OCI-LY3 (cell line): Measurements from ENCODE around the gene SLC38A5.

ENCODE experiments used
- H2AFZ ChIP-seq: fragments of 200-600, 300-600 bp; shearing (Covaris generic); 2 replicates; pipeline ENCODE4 v1.6.0; 2014; ENCODE audit warnings: antibody characterized with exemption, low read depth, low read length
- H3K27ac ChIP-seq: fragments of 200-600, 300-600 bp; sonication (generic); 2 replicates; pipeline ENCODE4 v1.5.1; 2014; ENCODE audit warnings: mild to moderate bottlenecking, low read length, moderate library complexity, mixed read lengths
- H3K27me3 ChIP-seq: fragments of 200-600, 300-600 bp; sonication (generic); 2 replicates; pipeline ENCODE4 v1.6.1; 2014; ENCODE audit warnings: low read depth, low read length, mixed read lengths
- H3K36me3 ChIP-seq: fragments of 200-600, 300-600 bp; sonication (generic); replicated peaks from 2 replicates; pipeline ENCODE3; 2014; ENCODE audit warnings: low read depth, low read length, mixed read lengths
- H3K4me1 ChIP-seq: fragments of 300-600, 200-600 bp; sonication (generic); 2 replicates; pipeline ENCODE4 v1.6.1; 2014; ENCODE audit warnings: low read length, mixed read lengths
- H3K4me2 ChIP-seq: fragments of 200-600, 300-600 bp; sonication (generic); 2 replicates; pipeline ENCODE4 v1.6.1; 2014; ENCODE audit warnings: low read length, mixed read lengths
- H3K4me3 ChIP-seq: fragments of 300-600, 200-600 bp; sonication (generic); 2 replicates; pipeline ENCODE4 v1.5.1; 2014; ENCODE audit warnings: antibody characterized with exemption, mild to moderate bottlenecking, low read length, moderate library complexity
- H3K79me2 ChIP-seq: fragments of 300-600, 200-600 bp; shearing (Covaris generic); 2 replicates; pipeline ENCODE4 v1.6.1; 2014; ENCODE audit warnings: mild to moderate bottlenecking, low read length, mixed read lengths
- H3K9ac ChIP-seq: fragments of 300-600, 200-600 bp; shearing (Covaris generic); 2 replicates; pipeline ENCODE4 v1.6.0; 2014; ENCODE audit warnings: mild to moderate bottlenecking, low read length, moderate library complexity
- H3K9me3 ChIP-seq: fragments of 200-600, 300-600 bp; shearing (Covaris generic); 2 replicates; pipeline ENCODE4 v1.6.1; 2014; ENCODE audit warnings: low read length, mixed read lengths; ENCODE audit not compliant: insufficient read depth
- H4K20me1 ChIP-seq: fragments of 200-600, 300-600 bp; sonication (generic); 2 replicates; pipeline ENCODE4 v1.6.1; 2016; ENCODE audit warnings: low read length, mixed read lengths; ENCODE audit not compliant: insufficient read depth
- EZH2phosphoT487 ChIP-seq: fragments of 200-600 bp; shearing (Covaris generic); IDR thresholded peaks from 2 replicates; pipeline ENCODE4 v1.6.1; 2018; ENCODE audit warnings: antibody characterized with exemption, mixed run types, low read depth
- TF ChIP-seq, protein P1 (sequence below): fragments of 200-600, 300-600 bp; sonication (generic); IDR thresholded peaks from 2 replicates; pipeline ENCODE4 v1.5.1; 2014; ENCODE audit warnings: antibody characterized with exemption, low read length, low read depth

SLC38A5 gene

GRCh38 chrX:48488034-48488433, 18.0 kb upstream of the SLC38A5 start:
- Histone ChIP-seq H3K36me3 (peaks cover 11% of the 10 kb centered on the region), H4K20me1 (no peaks in the 10 kb centered on the region), H3K4me3 (no peak overlapping the region), H3K9me3 (no peaks in the 10 kb centered on the region), H3K27ac (no peak overlapping the region), H3K27me3 (no peaks in the 10 kb centered on the region), H3K9ac (no peak overlapping the region), H3K4me2 (no peak overlapping the region), H2AFZ (no peak overlapping the region), H3K79me2 (no peaks in the 10 kb centered on the region), H3K4me1 (no peaks in the 10 kb centered on the region)
- TF ChIP-seq, protein P1, sequence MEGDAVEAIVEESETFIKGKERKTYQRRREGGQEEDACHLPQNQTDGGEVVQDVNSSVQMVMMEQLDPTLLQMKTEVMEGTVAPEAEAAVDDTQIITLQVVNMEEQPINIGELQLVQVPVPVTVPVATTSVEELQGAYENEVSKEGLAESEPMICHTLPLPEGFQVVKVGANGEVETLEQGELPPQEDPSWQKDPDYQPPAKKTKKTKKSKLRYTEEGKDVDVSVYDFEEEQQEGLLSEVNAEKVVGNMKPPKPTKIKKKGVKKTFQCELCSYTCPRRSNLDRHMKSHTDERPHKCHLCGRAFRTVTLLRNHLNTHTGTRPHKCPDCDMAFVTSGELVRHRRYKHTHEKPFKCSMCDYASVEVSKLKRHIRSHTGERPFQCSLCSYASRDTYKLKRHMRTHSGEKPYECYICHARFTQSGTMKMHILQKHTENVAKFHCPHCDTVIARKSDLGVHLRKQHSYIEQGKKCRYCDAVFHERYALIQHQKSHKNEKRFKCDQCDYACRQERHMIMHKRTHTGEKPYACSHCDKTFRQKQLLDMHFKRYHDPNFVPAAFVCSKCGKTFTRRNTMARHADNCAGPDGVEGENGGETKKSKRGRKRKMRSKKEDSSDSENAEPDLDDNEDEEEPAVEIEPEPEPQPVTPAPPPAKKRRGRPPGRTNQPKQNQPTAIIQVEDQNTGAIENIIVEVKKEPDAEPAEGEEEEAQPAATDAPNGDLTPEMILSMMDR: no peak
- TF ChIP-seq EZH2phosphoT487: no peak

GRCh38 chrX:48487362-48487798, 17.3 kb upstream of the SLC38A5 start:
- Histone ChIP-seq H3K9ac (no peak overlapping the region), H3K4me2 (no peak overlapping the region), H3K27me3 (no peaks in the 10 kb centered on the region)

DNA sequence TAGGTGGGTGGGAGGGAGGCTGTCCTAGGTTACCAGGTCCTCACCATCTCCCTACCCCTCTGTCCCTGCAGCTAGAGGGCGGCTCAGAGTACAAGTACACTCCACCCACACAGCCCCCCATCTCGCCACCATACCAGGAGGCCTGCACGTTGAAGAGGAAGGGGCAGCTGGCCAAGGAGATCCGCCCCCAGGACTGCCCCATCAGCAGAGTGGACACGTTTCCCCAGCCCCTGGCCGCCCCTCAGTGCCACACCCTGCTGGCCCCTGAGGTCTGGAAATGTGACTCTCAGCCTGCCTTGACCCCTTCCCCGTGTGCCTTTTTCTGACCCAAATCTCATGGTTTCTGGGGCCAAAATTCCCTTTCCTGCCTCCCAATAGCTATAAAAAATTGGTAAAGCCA, 12.5 kb upstream of the SLC38A5 start:
- TF ChIP-seq EZH2phosphoT487: no peak
- TF ChIP-seq, protein P1: no peak
- no peaks in the 10 kb centered on the region for H4K20me1 ChIP-seq
- peaks cover 17% of the 10 kb centered on the region for H3K36me3 ChIP-seq
- H3K4me1 ChIP-seq: peaks cover 2% of the 10 kb centered on the region
- H3K9ac ChIP-seq: no peak overlapping the region
- H3K27ac ChIP-seq: no peak overlapping the region
- H3K4me2 ChIP-seq: no peak overlapping the region
- peaks cover 27% of the 10 kb centered on the region for H3K79me2 ChIP-seq
- no peak overlapping the region for H2AFZ ChIP-seq
- no peaks in the 10 kb centered on the region for H3K27me3 ChIP-seq
- no peak overlapping the region for H3K4me3 ChIP-seq
- H3K9me3 ChIP-seq: no peaks in the 10 kb centered on the region

More at GRCh38 chrX:48487362-48487798, 17.3 kb upstream of the SLC38A5 start:
- H4K20me1 ChIP-seq: no peaks in the 10 kb centered on the region
- no peaks in the 10 kb centered on the region for H3K79me2 ChIP-seq
- H3K4me1 ChIP-seq: no peaks in the 10 kb centered on the region
- no peak overlapping the region for H2AFZ ChIP-seq
- TF ChIP-seq EZH2phosphoT487: no peak
- TF ChIP-seq, protein P1: no peak
- H3K4me3 ChIP-seq: no peak overlapping the region
- peaks cover 11% of the 10 kb centered on the region for H3K36me3 ChIP-seq
- H3K9me3 ChIP-seq: no peaks in the 10 kb centered on the region
- H3K27ac ChIP-seq: no peak overlapping the region

DNA sequence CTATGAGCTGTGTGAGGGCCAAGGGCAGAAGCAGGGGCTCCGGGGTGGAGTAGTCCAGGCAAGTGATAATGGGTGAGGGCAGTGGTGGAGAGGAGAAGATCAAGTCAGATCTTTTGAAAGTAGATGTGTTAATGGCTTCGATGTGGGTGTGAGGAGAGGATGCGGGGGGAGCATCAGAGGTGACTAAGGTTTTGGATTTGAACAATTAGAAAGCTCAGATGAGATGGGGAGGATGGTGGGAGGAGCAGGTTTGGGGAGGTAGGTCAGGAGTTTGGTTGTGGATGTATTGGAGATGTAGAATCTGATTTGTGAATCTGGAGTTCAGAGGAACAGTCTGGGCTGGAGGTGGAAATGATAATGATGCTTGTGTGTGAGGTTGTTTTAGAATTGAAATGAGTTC, 10.5 kb upstream of the SLC38A5 start:
- H3K27ac ChIP-seq: no peak overlapping the region
- no peak overlapping the region for H3K4me3 ChIP-seq
- no peaks in the 10 kb centered on the region for H4K20me1 ChIP-seq
- TF ChIP-seq, protein P1: no peak
- no peak for TF ChIP-seq EZH2phosphoT487
- H3K79me2 ChIP-seq: peaks cover 47% of the 10 kb centered on the region
- H3K4me1 ChIP-seq: peaks cover 6% of the 10 kb centered on the region
- no peaks in the 10 kb centered on the region for H3K27me3 ChIP-seq
- no peaks in the 10 kb centered on the region for H3K9me3 ChIP-seq
- H3K4me2 ChIP-seq: no peak overlapping the region
- H3K36me3 ChIP-seq: peaks cover 10% of the 10 kb centered on the region
- no peak overlapping the region for H2AFZ ChIP-seq
- H3K9ac ChIP-seq: no peak overlapping the region
